ENCODE data around the gene LRRC41. TPM values are rescaled to one million over a fixed set of nuclear protein-coding genes. Genes with fewer than 3 reads are reported as not detected.

Gene LRRC41
- total RNA-seq, 1 donor from 2014 or later: 61.6 TPM

DNA sequence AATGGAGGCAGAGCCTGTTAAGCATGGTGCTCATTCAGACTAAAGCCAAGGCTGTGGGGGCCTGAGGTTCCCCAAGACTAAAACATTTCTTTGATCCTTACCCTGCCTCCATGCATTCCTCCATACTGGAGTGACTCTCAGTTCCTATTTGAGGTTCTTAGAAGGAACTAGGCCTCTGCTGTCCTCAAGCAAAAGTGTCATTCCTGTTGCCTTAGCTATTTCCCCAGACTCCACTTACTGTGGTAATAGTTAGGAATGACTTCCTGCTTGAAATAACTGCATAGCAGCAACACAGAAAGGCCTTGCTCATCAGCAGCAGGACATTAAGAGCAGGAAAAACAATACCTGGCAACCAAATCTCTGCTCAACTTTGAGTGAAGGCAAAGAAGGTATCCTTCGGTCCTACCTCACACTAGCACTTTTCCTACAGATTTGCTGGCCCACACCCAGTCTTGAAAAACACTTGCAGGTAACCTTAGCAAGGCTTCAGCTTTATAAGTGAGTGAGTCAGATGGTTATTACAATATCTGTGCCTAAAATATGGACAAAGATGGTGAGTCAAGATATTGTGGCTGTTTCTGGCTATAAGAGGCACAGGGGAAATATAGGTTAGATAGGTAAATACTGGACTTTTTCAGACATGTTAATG is 14.8 kb downstream of the LRRC41 start:
- DNase-seq (ENCODE audit: low read depth, low spot score): no peak

- DNase-seq (ENCODE audit: low read depth, low spot score): no peak
These were observed 17.5 kb downstream of the LRRC41 start for GRCh38 chr1:46285730-46286477.

- no peak for DNase-seq (ENCODE audit: low read depth, low spot score)
These were observed 18.5 kb downstream of the LRRC41 start for GRCh38 chr1:46284597-46285564.

- DNase-seq (ENCODE audit: low read depth, low spot score): no peak
These were observed 19.4 kb downstream of the LRRC41 start for GRCh38 chr1:46284058-46284457.

DNA sequence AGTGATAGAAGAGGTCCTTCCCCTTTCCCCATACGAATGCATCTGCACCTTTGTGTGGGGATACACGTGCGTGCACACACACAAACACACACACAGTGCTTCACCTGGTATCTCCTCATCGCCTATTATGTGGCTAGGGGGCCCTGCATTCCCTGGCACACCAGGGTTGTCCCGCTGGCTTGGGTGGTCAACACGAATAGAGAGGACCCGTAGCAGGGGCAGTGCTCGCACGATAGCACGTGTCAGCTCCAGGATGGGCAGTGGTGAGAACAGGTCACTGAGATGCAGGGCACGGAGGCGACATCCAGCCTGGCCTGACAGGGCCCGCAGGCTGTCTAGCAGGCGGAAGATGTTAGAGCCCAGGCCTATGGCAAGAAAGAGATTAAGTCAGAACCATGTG is 22.4 kb downstream of the LRRC41 start:
- DNase-seq (ENCODE audit: low read depth, low spot score): no peak

GRCh38 chr1:46280092-46280491 is 23.3 kb downstream of the LRRC41 start:
- DNase-seq (ENCODE audit: low read depth, low spot score): no peak

- DNase-seq (ENCODE audit: low read depth, low spot score): no peak
These were observed 24.6 kb downstream of the LRRC41 start for GRCh38 chr1:46278807-46279206.

DNA sequence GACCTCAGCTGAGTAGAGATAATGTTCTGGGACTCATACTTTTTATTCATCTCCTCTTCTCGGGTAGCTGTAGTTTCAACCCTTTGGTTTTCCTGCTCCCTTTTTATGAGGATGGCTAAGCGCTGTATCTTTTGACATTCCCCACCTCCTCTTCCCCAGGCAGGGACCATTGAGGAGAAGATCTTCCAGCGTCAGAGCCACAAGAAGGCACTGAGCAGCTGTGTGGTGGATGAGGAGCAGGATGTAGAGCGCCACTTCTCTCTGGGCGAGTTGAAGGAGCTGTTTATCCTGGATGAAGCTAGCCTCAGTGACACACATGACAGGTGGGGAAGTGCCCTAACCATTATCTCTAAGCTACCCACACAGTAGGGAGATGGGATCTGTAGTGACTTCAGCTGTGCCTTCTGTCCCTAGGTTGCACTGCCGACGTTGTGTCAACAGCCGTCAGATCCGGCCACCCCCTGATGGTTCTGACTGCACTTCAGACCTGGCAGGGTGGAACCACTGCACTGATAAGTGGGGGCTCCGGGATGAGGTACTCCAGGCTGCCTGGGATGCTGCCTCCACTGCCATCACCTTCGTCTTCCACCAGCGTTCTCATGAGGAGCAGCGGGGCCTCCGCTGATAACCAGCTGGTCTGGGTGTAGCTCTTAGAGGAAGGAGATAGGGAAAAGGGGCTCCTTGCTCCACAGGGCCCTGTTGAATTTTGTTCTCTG is 25.6 kb downstream of the LRRC41 start:
- DNase-seq (ENCODE audit: low read depth, low spot score): no peak

DNA sequence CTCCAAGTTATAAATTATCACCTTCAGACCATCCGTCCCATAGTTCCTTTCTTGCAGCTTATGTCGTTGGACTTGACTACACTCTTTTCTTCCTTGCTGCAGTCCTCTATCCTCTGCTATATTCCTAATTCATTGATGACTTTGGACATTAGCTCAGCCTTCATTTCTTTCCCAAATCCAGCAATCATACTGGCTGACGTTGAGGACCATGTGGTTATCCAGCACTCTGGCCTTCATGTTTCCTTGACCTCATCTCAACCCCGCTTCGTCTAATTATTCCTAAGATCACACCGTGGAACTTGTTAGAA is 28.4 kb downstream of the LRRC41 start:
- DNase-seq (ENCODE audit: low read depth, low spot score): no peak

GRCh38 chr1:46274225-46275029 is 29.0 kb downstream of the LRRC41 start:
- no peak for DNase-seq (ENCODE audit: low read depth, low spot score)

DNA sequence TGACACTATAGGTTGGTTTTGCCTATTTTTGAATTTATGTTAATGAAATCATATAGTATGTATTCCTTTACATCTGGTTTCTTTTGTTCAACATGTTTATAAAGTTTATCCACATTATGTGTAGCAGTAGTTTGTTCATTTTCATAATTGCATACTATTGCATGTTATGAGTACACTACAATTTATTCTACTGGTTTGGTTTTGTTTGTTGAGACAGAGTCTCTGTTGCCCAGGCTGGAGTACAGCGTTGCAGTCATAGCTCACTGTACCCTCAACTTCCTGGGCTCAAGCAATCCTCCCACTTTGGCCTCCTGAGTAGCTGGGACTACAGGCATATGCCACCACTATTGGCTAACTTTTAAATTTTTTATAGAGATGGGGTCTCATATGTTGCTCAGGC is 34.8 kb downstream of the LRRC41 start:
- no peak for DNase-seq (ENCODE audit: low read depth, low spot score)

- no peak for DNase-seq (ENCODE audit: low read depth, low spot score)
These were observed 40.3 kb downstream of the LRRC41 start for GRCh38 chr1:46263146-46263545.

DNA sequence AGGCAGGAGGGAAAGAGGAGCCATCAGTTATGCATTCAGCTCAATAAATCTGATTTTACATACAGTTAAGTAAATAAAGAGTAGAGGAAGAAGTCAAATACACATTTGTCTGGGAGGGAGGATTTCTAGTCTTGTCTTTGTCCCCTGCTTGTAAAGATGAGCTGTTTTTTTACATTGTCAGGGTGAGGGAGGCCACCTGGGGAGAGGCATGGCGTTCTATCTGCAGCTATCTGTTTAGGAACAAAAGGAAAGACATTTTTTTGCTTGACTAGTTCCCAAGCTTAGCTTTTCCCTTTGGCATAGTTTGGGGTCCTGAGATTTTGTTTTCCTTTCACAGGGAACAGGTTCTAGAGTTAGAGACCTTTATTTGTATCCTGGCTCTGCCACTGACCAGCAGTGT is 40.9 kb downstream of the LRRC41 start:
- DNase-seq (ENCODE audit: low read depth, low spot score): no peak

GRCh38 chr1:46256523-46256922 is 46.9 kb downstream of the LRRC41 start:
- DNase-seq (ENCODE audit: low read depth, low spot score): no peak

DNA sequence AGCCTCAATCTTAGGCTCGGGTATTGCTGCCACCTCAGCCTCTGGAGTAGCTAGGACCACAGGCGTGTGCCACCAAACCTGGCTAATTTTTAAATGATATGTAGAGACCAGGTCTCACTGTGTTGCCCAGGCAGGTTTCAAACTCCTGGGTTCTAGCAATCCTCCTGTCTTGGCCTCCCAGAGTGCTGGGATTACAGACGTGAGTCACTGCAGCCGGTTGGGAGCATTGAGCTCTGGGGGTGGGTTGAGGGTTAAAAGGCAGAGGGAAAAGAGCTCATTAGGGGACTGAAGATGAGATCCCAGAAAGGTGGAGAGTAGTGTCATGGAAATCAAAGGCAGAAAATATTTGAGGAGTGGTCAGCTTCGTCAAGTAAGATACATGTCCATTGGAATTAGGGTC is 48.7 kb downstream of the LRRC41 start:
- DNase-seq (ENCODE audit: low read depth, low spot score): no peak

GRCh38 chr1:46248122-46248920 is 55.1 kb downstream of the LRRC41 start:
- DNase-seq (ENCODE audit: low read depth, low spot score): no peak

GRCh38 chr1:46247436-46248121 is 55.8 kb downstream of the LRRC41 start, which contains the start of gene RAD54L:
RAD54L (plus strand) TSS chr1:46247763; CDS start chr1:46248406, 643 bp downstream.
- peak; percentile 96 for DNase-seq (ENCODE audit: low read depth, low spot score)

- no peak for DNase-seq (ENCODE audit: low read depth, low spot score)
These were observed 56.6 kb downstream of the LRRC41 start for GRCh38 chr1:46246548-46247435.
